GM10266 (cell line): ENCODE measurements around the gene TSPYL4.

ENCODE experiments used
- DNase-seq: peaks from one replicate; pipeline ENCODE4 v3.0.0; 2012; ENCODE audit errors: extremely low spot score
- CTCF ChIP-seq: IDR thresholded peaks from 2 replicates; pipeline ENCODE4 v1.5.1; 2012; ENCODE audit warnings: mild to moderate bottlenecking, low read depth; ENCODE audit not compliant: control insufficient read depth, insufficient read depth; ENCODE audit errors: missing control alignments

TSPYL4 gene

GRCh38 chr6:116214681-116215080, 39.2 kb downstream of the TSPYL4 start:
- no peak for DNase-seq
- no peak for TF ChIP-seq CTCF

DNA sequence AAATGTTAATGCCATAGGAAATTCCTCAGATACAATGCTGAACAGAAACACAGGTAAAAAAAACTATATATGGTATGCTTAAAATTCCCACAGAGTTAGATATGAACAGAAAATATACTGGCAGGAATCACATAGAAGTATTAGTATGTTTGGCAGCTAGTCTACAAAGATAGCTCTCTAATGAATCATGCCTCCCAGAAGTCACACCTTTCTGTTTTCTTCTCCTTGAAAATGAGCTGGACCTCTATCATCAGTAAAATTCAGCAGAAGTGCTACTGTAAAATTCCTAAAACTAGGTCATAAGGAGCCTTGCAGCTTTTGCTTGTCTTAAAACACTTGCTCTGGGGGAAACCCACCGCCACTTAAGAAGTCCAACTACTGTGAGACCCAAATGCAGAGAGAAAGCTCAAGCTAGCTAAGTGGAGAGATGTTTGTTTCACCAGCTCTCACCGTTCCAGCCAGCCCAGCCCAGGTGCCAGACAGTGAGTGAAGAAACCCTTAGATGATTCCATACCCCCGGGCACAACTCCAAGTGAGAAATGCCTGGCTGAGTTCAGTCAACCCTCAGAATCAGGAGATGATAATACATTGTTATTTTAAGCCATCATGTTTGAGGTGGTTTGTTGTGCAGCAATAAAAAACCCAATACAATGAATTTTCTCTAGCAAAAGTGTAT, 43.0 kb downstream of the TSPYL4 start:
- DNase-seq = no peak
- no peak for TF ChIP-seq CTCF

GRCh38 chr6:116210316-116210715, 43.6 kb downstream of the TSPYL4 start:
- no peak for DNase-seq
- TF ChIP-seq CTCF = no peak

DNA sequence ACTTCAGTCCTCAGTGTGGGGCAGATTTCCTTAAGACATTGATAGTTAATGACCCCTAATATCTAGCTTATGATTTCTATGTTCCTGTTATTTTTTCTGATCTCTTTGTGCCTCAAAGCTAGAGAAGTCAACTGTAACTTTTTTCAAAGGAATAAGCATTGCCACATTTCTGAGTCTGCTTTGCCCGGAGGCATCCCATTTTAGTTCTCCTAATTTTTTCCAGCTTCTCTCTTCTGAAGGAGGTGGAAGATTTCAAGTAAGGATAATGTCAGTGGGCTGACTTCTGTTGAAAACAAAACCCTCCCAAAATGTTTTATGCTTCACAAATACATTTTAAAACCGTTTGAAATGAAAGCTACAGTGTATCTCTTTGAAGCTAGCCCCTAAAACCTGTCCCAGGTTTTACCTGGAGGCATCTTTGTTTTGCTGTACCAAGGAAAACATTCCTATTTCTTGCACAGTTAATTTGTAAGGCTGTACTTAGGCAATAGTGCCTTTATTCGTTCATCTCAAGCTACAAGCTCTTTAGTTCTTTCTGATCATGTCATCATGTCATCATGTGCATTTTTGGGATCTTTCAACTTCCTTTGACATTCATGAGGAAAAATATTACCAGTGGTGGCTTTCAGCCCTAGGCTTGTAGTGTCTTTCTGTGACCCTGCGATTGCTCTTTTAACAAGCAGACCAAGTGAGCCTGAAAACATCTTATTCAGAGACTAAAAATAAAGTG, 45.7 kb downstream of the TSPYL4 start:
- no peak for DNase-seq
- TF ChIP-seq CTCF = no peak

- no peak for TF ChIP-seq CTCF
- DNase-seq = no peak
These were observed 47.5 kb downstream of the TSPYL4 start for GRCh38 chr6:116206231-116206903.

DNA sequence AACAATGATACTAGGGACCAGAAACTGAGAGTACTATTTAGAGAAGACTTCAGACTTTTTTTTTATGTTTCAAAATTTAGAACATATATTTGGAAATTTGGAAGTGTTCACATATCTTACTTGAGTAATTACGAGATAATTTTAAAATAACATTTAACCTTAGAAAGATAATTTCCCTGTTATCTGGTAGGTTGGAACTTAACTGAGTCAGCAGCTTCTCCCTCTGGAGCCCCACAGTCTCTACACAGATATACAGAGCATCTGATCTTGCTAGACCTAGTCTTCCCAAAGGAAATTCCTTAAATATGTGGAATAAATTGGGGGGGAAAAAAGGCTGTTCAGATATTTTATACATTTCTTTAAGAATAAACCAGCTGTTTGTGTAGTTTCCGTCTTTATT, 48.6 kb downstream of the TSPYL4 start:
- DNase-seq = no peak
- no peak for TF ChIP-seq CTCF

GRCh38 chr6:116201538-116201937, 52.3 kb downstream of the TSPYL4 start:
- TF ChIP-seq CTCF = no peak
- no peak for DNase-seq
